IPS-11a (cell line): ENCODE data around the gene TFIP11.
"Not testable (repeated sequence)": the region's sequence is repeated elsewhere in the genome, so short reads cannot be mapped to it uniquely, and the experiment has no call there.

Source experiments
- H3K4me3 ChIP-seq: one replicate; pipeline ENCODE4 v1.5.1; 2013; ENCODE audit warnings: low read depth, low read length, control low read depth

TFIP11 gene

GRCh38 chr22:26542831-26543230, 30.6 kb upstream of the TFIP11 start:
- no peak overlapping the region for H3K4me3 ChIP-seq

- no peak overlapping the region for H3K4me3 ChIP-seq
Observed at GRCh38 chr22:26541167-26541819, 29.0 kb upstream of the TFIP11 start.

GRCh38 chr22:26540119-26540518, 27.8 kb upstream of the TFIP11 start:
- H3K4me3 ChIP-seq: no peak overlapping the region

GRCh38 chr22:26536762-26537134, 24.5 kb upstream of the TFIP11 start:
- H3K4me3 ChIP-seq: no peak overlapping the region

GRCh38 chr22:26536056-26536761, 23.9 kb upstream of the TFIP11 start:
- no peak overlapping the region for H3K4me3 ChIP-seq

GRCh38 chr22:26535603-26535908, 23.3 kb upstream of the TFIP11 start:
- no peak overlapping the region for H3K4me3 ChIP-seq

- no peak overlapping the region for H3K4me3 ChIP-seq
Observed at GRCh38 chr22:26534874-26535602, 22.8 kb upstream of the TFIP11 start.

GRCh38 chr22:26534171-26534855, 22.0 kb upstream of the TFIP11 start:
- no peak overlapping the region for H3K4me3 ChIP-seq

GRCh38 chr22:26529345-26529744, 17.1 kb upstream of the TFIP11 start:
- no peak overlapping the region for H3K4me3 ChIP-seq

GRCh38 chr22:26528518-26528917, 16.2 kb upstream of the TFIP11 start:
- H3K4me3 ChIP-seq: not testable (repeated sequence)

- no peak overlapping the region for H3K4me3 ChIP-seq
Observed at GRCh38 chr22:26527574-26528465, 15.5 kb upstream of the TFIP11 start.

- no peak overlapping the region for H3K4me3 ChIP-seq
Observed at GRCh38 chr22:26527167-26527566, 14.9 kb upstream of the TFIP11 start.

GRCh38 chr22:26525946-26526564, 13.8 kb upstream of the TFIP11 start:
- no peak overlapping the region for H3K4me3 ChIP-seq

- no peak overlapping the region for H3K4me3 ChIP-seq
Observed at GRCh38 chr22:26524870-26525269, 12.6 kb upstream of the TFIP11 start.

GRCh38 chr22:26522592-26522991, 10.3 kb upstream of the TFIP11 start:
- no peak overlapping the region for H3K4me3 ChIP-seq

- H3K4me3 ChIP-seq: no peak overlapping the region
Observed at GRCh38 chr22:26522012-26522411, 9.7 kb upstream of the TFIP11 start.

GRCh38 chr22:26517429-26517828, 5.2 kb upstream of the TFIP11 start:
- H3K4me3 ChIP-seq: no peak overlapping the region

GRCh38 chr22:26516503-26516902, 4.2 kb upstream of the TFIP11 start:
- H3K4me3 ChIP-seq: no peak overlapping the region

- no peak overlapping the region for H3K4me3 ChIP-seq
Observed at GRCh38 chr22:26515931-26516330, 3.7 kb upstream of the TFIP11 start.
